Astrocyte (in vitro differentiated cells and primary cell): ENCODE measurements around the gene IFI27L1. TPM values are rescaled to one million over a fixed set of nuclear protein-coding genes. Genes with fewer than 3 reads are reported as not detected.

Source experiments
- DNase-seq: peaks from one replicate; pipeline ENCODE4 v3.0.0-alpha.2; 2010; ENCODE audit warnings: low read depth
- FAIRE-seq: peaks from 2 replicates; lab custom pipeline; 2011; peaks lifted over from hg19 to GRCh38; lab: Jason Lieb, UNC
- H2AFZ ChIP-seq: 2 replicates; pipeline ENCODE4 v1.6.0; 2012; ENCODE audit warnings: low read depth, low read length, inconsistent platforms
- H3K27ac ChIP-seq: 2 replicates; pipeline ENCODE4 v1.5.1; 2011; ENCODE audit warnings: low read depth, low read length, inconsistent platforms
- H3K27me3 ChIP-seq: 2 replicates; pipeline ENCODE4 v1.6.0; 2011; ENCODE audit warnings: low read length, inconsistent platforms; ENCODE audit not compliant: insufficient read depth
- H3K36me3 ChIP-seq: 2 replicates; pipeline ENCODE4 v1.5.1; 2011; ENCODE audit warnings: low read length, inconsistent platforms; ENCODE audit not compliant: insufficient read depth
- H3K4me1 ChIP-seq: 2 replicates; pipeline ENCODE4 v1.5.1; 2011; ENCODE audit warnings: low read length, inconsistent platforms; ENCODE audit not compliant: insufficient read depth
- H3K4me2 ChIP-seq: 2 replicates; pipeline ENCODE4 v1.6.0; 2012; ENCODE audit warnings: low read length, inconsistent platforms
- H3K4me3 ChIP-seq: 2 replicates; pipeline ENCODE4 v1.5.1; 2011; ENCODE audit warnings: low read depth, mild to moderate bottlenecking, low read length, inconsistent platforms; ENCODE audit not compliant: insufficient read depth
- H3K79me2 ChIP-seq: 2 replicates; pipeline ENCODE4 v1.6.0; 2012; ENCODE audit warnings: mild to moderate bottlenecking, low read length, inconsistent platforms; ENCODE audit not compliant: insufficient read depth
- H3K9ac ChIP-seq: 2 replicates; pipeline ENCODE4 v1.6.0; 2012; ENCODE audit warnings: mild to moderate bottlenecking, low read length, inconsistent platforms
- H3K9me3 ChIP-seq: 2 replicates; pipeline ENCODE4 v1.5.1; 2012; ENCODE audit warnings: low read depth, mild to moderate bottlenecking, low read length, inconsistent platforms; ENCODE audit not compliant: insufficient read depth
- H4K20me1 ChIP-seq: 2 replicates; pipeline ENCODE4 v1.6.0; 2012; ENCODE audit warnings: low read length, inconsistent platforms; ENCODE audit not compliant: insufficient read depth
- H3K27ac Mint-ChIP-seq: one replicate; pipeline ENCODE4 v1.8.0; 2021; ENCODE audit warnings: mild to moderate bottlenecking, mixed read lengths; ENCODE audit not compliant: unreplicated experiment
- H3K27me3 Mint-ChIP-seq: one replicate; pipeline ENCODE4 v1.8.0; 2021; ENCODE audit warnings: low read depth, mixed read lengths; ENCODE audit not compliant: unreplicated experiment
- H3K36me3 Mint-ChIP-seq: one replicate; pipeline ENCODE4 v1.8.0; 2021; ENCODE audit warnings: low read depth, mixed read lengths; ENCODE audit not compliant: unreplicated experiment
- H3K4me1 Mint-ChIP-seq: one replicate; pipeline ENCODE4 v1.8.0; 2021; ENCODE audit warnings: low read depth, mixed read lengths; ENCODE audit not compliant: unreplicated experiment
- H3K4me3 Mint-ChIP-seq: one replicate; pipeline ENCODE4 v1.8.0; 2021; ENCODE audit warnings: mild to moderate bottlenecking, moderate library complexity, mixed read lengths; ENCODE audit not compliant: unreplicated experiment
- H3K9me3 Mint-ChIP-seq: one replicate; pipeline ENCODE4 v1.8.0; 2021; ENCODE audit warnings: mild to moderate bottlenecking, mixed read lengths; ENCODE audit not compliant: unreplicated experiment
- EZH2 ChIP-seq: IDR thresholded peaks from 2 replicates; pipeline ENCODE4 v1.6.1; 2012; ENCODE audit warnings: mild to moderate bottlenecking, low read length, inconsistent platforms; ENCODE audit not compliant: insufficient read depth
- total RNA-seq: library from RNA; stranded (reverse); gene quantifications from 2 replicates; pipeline ENCODE4 v1.2.1, GENCODE V29; 2021
- TF ChIP-seq, protein P1 (sequence below): IDR thresholded peaks from 2 replicates; pipeline ENCODE4 v1.5.1; 2011; ENCODE audit warnings: low read depth, mild to moderate bottlenecking, inconsistent platforms, low read length, moderate library complexity; ENCODE audit not compliant: insufficient read depth

The IFI27L1 gene
- total RNA-seq, 1 donor from 2014 or later = 28.4 TPM

DNA sequence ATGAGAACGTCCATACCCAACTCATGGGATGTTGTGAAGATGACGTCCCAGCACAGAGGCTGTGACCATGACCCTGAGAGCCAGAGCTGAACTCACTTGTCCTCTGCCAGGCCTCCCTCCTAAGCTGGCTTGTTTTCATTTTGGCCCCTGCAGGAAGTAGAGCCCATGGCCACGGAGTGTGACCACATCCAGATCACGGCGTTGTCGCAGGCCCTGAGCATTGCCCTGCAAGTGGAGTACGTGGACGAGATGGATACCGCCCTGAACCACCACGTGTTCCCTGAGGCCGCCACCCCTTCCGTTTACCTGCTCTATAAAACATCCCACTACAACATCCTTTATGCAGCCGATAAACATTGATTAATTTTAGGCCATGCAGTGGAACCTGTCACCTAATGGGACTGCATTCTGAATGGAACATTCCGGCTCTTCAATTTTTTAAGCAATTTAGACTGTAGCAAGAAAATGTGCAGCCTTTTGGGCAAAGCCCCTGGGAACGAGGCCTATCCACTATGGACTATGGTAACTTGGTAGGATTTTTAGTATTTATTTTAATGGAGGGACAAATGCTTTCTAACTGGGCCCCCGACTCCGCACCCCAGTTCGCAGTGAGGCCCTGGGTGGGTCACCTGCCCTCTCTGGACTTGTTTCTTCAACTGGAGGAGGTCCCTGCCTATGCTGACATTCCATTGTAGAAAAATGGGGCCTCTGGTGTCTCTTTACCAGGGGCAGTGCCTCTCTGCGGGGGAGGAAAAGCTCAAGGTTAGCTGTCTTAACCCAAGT is 35.4 kb upstream of the IFI27L1 start:
- Histone ChIP-seq H4K20me1 (peaks cover 34% of the 10 kb centered on the region), H3K27me3 (no peaks in the 10 kb centered on the region), H3K4me2 (no peak overlapping the region), H3K4me3 (no peak overlapping the region), H3K9ac (no peak overlapping the region), H3K36me3 (peaks cover 38% of the 10 kb centered on the region), H3K4me1 (peaks cover 5% of the 10 kb centered on the region), H3K9me3 (no peaks in the 10 kb centered on the region), H2AFZ (no peak overlapping the region), H3K79me2 (no peaks in the 10 kb centered on the region), H3K27ac (no peak overlapping the region)
- Mint-ChIP-seq H3K27me3 (peaks cover 1% of the 10 kb centered on the region), H3K27ac (no peak overlapping the region), H3K36me3 (peaks cover 21% of the 10 kb centered on the region), H3K4me1 (peaks cover 6% of the 10 kb centered on the region), H3K9me3 (no peaks in the 10 kb centered on the region), H3K4me3 (no peak overlapping the region)
- no peak for DNase-seq
- TF ChIP-seq, protein P1, sequence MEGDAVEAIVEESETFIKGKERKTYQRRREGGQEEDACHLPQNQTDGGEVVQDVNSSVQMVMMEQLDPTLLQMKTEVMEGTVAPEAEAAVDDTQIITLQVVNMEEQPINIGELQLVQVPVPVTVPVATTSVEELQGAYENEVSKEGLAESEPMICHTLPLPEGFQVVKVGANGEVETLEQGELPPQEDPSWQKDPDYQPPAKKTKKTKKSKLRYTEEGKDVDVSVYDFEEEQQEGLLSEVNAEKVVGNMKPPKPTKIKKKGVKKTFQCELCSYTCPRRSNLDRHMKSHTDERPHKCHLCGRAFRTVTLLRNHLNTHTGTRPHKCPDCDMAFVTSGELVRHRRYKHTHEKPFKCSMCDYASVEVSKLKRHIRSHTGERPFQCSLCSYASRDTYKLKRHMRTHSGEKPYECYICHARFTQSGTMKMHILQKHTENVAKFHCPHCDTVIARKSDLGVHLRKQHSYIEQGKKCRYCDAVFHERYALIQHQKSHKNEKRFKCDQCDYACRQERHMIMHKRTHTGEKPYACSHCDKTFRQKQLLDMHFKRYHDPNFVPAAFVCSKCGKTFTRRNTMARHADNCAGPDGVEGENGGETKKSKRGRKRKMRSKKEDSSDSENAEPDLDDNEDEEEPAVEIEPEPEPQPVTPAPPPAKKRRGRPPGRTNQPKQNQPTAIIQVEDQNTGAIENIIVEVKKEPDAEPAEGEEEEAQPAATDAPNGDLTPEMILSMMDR = no peak
- TF ChIP-seq EZH2 = no peak
- no peak for FAIRE-seq

DNA sequence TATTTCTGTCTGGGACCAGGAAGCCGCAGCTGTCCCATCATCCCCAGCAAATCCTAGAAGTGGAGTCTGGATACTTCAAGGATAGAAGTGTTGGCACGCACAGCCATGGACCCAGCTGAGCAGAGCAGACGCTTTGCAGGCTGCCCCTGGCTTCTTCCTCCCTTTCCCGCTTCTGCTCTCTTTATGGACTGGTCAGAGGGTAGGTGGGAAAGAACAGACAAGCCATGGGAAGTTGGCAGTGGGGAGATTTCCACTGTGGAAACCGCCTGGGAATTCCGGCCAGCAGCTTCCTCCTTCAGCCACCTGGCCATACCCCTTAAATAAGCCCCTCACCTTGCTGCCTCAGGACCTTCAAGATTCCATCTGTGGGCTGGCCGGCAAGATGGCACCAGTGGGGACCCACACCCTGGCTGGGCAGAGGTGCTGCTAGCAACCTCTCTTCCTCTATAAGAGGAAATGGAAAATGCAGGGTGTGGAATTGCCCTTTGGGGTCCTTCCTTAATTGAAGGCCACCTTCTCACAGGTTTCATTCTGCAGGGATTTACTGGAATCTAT is 34.3 kb upstream of the IFI27L1 start:
- H3K4me2 ChIP-seq = no peak overlapping the region
- peaks cover 39% of the 10 kb centered on the region for H4K20me1 ChIP-seq
- DNase-seq (no peak), FAIRE-seq (no peak)
- H3K9me3 ChIP-seq = no peaks in the 10 kb centered on the region
- peaks cover under 1% of the 10 kb centered on the region for H3K4me1 ChIP-seq
- peaks cover 40% of the 10 kb centered on the region for H3K36me3 ChIP-seq
- Mint-ChIP-seq H3K36me3 (peaks cover 29% of the 10 kb centered on the region), H3K4me1 (peaks cover 8% of the 10 kb centered on the region), H3K4me3 (no peak overlapping the region), H3K27me3 (no peaks in the 10 kb centered on the region), H3K9me3 (no peaks in the 10 kb centered on the region), H3K27ac (no peak overlapping the region)
- no peak overlapping the region for H3K4me3 ChIP-seq
- TF ChIP-seq, protein P1 = no peak
- no peak for TF ChIP-seq EZH2
- H3K27me3 ChIP-seq = no peaks in the 10 kb centered on the region
- no peak overlapping the region for H2AFZ ChIP-seq
- H3K79me2 ChIP-seq = no peaks in the 10 kb centered on the region
- no peak overlapping the region for H3K9ac ChIP-seq
- no peak overlapping the region for H3K27ac ChIP-seq

DNA sequence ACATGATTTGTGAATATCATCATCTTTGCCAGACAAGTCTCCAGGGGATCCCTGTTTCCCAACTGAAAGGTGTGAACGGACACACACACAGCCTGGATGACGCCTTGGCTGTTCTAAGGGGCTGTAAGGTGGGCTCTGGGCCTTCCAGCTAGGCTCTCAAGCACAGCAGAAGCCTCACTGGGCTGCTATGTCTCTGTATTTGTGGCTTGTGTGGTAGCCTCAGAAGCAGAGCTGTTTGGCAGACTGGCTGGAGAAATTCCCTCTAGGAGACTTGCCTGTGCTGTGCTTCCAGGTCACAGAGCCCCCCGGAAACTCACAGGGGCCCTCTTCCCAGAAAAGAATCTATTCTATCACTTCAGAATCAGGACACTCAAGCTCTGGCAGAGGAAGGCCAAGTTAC is 33.5 kb upstream of the IFI27L1 start:
- no peak overlapping the region for H3K4me3 ChIP-seq
- DNase-seq = no peak
- FAIRE-seq = no peak
- no peak overlapping the region for H2AFZ ChIP-seq
- H4K20me1 ChIP-seq = peaks cover 46% of the 10 kb centered on the region
- Mint-ChIP-seq H3K27ac (no peak overlapping the region), H3K27me3 (no peaks in the 10 kb centered on the region), H3K4me1 (peaks cover 6% of the 10 kb centered on the region), H3K4me3 (no peak overlapping the region), H3K36me3 (peaks cover 32% of the 10 kb centered on the region), H3K9me3 (no peaks in the 10 kb centered on the region)
- no peaks in the 10 kb centered on the region for H3K4me1 ChIP-seq
- H3K9ac ChIP-seq = no peak overlapping the region
- TF ChIP-seq EZH2 = no peak
- TF ChIP-seq, protein P1 = no peak
- H3K79me2 ChIP-seq = no peaks in the 10 kb centered on the region
- no peak overlapping the region for H3K27ac ChIP-seq
- no peak overlapping the region for H3K4me2 ChIP-seq
- peaks cover 47% of the 10 kb centered on the region for H3K36me3 ChIP-seq
- no peaks in the 10 kb centered on the region for H3K9me3 ChIP-seq
- no peaks in the 10 kb centered on the region for H3K27me3 ChIP-seq
